NCI-H1417 treated with DMSO at 0.1 percent for 48 hours (cell line): ENCODE measurements around the gene CD36.
"Not testable (repeated sequence)": the region's sequence is repeated elsewhere in the genome, so short reads cannot be mapped to it uniquely, and the experiment has no call there.

Experiments
- DNase-seq: peaks from one replicate; lab custom pipeline; 2025; lab: John Stamatoyannopoulos, UW

CD36 gene

DNA sequence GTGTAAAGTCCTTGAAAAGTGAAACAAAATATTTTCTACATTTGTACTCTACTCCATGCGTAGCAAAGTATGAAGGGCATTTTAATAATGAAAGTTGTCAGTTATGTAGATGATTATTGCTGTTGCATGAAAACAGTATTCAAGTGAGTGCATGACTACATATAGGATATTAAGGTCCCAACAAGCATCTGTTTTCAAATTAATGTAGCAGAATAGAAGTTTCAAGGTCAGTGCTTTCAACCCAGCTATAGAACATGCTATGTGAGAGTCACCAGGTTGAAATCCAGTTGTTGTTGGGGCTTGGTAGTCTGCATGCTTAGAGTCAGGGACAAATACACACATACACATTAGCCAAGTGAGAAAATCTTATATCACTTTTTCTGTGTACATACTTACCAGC lies 14.8 kb downstream of the CD36 start:
- DNase-seq: no peak

DNA sequence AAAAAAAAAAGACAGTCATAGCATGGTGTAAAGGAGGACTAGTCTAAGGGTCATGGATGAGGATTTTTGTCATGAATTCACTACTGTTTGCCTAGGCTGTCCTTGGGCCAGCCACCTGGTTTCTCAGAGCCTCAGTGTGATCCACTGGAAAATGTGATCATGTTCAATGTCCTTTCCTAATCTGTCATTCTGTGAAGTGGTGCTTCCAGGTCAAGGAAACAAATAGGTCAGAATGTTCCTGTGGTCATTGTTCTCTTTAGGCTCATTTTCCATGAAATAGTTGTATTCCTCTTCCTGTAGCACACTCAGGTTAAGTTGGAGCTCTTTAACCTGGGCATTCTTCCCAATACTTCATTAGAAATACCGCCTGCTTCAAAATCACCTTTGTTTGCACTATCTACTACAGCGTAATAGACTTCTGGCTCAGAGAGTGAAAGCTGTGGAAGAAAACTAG lies 16.5 kb downstream of the CD36 start:
- no peak for DNase-seq

DNA sequence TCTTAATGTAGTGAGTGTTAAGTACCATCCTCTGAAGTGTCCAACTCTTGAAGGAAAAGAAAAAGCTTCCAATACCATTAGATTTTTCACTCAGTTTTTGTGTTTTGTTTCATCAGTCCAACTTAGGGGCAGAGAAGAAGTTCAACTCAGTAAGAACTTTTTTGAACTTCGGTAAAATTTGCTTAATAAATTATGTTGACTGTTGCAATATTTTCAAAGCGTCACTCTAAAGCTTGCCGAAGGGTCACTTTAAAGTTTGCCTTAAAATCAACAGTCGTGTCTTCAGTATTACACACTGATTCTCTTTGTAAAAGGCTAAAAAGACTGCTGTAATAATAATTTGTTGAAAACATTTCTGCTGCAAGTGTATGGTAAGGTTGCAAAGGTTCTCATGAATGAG lies 17.6 kb downstream of the CD36 start:
- DNase-seq: no peak

DNA sequence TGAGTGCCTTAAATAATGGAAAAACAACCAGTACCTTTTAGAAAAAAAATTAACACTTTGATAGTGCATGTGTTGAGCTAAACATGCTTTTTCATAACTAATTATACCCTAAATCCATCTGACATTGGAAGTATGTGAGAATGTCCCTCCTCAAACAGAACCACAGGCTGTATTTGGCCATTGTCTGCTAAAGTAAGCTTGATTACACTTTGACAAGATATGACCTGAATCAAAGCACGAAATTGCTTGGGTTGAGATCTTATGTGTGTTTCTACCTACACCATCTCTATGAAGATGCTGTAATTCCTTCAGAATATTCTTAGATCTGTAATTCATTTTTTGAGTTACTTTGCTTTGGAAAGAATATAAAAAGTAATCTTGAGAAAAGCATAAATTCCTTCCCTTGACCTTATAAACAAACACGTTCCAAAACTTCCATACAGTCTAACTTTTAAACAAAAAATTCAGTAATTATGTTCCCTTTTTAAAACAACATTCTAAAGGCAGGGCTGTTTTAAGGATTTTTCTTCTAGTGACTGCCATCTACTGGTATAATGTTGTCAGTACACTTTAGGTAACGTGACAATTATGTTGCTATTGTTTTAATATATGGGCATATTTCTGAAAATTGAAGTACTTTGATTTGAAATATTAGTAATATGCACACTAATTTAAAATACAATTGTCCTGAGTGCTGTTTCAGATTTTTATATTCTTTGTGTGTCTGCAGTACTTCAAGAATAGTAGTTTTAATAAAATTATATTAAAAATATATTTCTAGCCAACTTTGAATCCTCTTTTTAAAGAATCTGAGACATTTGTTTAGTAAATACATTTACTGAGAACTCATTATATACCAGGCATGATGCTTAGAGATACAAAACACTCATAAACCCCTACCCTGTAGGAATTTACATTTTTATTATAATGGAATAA lies 20.9 kb downstream of the CD36 start:
- peak; percentile 13 for DNase-seq

DNA sequence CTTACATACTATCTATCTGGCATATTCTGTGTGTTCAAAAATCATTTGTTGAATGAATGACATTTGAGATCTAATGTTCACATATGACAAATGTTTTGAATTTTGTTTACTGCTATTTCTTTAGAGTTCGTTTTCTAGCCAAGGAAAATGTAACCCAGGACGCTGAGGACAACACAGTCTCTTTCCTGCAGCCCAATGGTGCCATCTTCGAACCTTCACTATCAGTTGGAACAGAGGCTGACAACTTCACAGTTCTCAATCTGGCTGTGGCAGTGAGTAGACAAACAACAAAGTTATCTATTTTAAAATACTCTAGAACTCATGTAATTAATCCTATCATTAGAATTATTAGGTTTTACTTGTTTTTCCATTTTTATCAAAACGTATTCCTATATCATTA lies 22.5 kb downstream of the CD36 start:
- DNase-seq: no peak

DNA sequence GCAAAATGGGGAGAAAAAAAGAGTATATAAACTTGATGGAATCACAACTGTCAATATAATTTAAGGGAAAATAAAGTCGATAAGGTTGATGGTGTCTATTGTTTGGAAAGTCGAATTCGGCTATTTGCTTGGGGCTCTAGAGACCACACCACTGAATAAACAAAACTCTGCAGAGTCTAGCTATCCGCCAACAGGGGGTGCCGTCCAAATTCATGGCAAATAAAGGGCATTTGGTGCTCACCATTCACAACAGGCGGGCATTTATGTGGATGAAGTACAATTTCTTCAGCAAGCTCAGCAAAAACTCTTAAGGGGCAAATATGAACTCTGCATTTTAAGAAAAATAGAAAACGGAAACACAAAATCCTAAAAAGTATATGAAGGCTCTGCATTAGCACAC lies 23.3 kb downstream of the CD36 start:
- no peak for DNase-seq

DNA sequence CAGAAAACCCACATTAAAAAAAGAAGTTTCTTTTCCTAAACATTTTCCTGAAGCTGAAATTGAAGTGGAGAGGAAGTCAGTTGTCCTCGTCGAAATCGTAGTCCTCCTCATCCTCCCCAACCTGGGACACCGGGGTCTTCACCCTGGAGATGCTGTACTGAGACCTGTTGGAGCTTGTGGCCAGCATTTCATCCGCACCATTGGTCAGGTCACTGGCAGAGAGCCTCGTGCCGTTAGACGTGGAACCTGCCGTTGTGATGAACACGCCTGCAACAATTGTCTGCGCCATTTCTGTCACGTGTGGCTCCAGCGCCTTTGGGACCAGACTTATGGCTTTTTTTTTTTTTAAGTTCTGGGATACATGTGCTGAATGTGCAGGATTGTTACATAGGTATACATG lies 23.8 kb downstream of the CD36 start:
- DNase-seq: no peak

DNA sequence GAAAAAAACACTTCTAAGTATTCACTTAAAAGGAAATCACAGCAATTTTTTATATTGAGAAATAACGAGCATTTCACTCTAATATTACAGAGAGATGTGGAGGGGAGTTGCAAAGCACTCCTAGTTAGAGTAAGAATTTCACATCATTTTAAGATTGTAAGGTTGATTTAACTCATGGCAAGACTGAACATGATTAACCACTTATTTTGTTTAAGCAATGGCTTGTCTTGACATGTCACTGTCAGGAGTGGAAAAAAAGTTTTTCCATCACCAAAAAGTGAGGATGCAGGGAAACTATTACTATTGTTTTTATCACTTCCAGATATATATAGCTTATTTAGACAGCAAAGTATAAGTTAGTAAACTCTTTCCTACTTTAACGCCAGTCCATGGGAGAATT lies 27.1 kb downstream of the CD36 start:
- DNase-seq: no peak

DNA sequence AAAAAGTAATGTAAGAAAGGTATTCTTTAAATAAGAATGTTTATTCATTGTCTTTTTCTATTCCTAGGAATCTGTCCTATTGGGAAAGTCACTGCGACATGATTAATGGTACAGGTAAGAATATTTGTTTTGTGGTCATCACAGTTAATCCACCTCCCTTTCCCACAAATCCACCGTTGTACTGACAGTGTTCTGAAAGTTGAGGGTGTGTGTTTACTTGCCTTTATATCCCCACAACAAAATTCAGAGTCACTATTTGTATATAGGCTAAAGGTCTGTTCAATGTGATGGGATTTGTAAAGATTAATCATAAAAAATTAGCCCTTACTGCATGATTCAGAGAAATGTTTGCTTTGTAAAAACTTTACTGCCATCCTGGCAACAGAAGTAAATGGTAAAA lies 27.9 kb downstream of the CD36 start:
- DNase-seq: no peak

DNA sequence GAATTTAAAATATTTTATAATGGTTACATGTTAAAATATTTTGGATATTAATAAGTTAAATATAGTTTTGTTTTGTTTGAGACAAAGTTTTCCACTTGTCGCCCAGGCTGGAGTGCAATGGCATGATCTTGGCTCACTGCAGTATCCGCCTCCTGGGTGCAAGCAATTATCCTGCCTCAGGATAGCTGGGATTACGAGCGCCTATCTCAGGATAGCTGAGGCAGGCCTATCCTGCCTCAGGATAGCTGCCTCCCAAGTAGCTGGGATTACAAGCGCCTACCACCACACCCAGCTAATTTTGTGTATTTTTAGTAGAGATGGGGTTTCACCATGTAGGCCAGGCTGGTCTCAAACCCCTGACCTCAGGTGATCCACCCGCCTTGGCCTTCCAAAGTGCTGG lies 30.9 kb downstream of the CD36 start:
- DNase-seq: not testable (repeated sequence)

DNA sequence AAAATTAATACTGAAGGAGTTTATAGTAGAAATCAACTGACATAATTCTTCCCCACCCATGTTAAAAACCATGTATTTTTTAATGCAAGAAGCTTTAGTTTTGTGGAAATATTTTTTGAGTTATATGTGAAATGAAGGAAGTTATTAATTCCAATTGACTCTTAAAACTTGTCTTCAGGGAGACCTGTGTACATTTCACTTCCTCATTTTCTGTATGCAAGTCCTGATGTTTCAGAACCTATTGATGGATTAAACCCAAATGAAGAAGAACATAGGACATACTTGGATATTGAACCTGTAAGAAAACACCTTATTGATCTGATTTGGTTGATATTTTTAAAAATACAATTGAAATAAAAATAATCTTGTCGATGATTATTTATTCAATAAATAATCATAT lies 33.3 kb downstream of the CD36 start:
- DNase-seq: no peak

DNA sequence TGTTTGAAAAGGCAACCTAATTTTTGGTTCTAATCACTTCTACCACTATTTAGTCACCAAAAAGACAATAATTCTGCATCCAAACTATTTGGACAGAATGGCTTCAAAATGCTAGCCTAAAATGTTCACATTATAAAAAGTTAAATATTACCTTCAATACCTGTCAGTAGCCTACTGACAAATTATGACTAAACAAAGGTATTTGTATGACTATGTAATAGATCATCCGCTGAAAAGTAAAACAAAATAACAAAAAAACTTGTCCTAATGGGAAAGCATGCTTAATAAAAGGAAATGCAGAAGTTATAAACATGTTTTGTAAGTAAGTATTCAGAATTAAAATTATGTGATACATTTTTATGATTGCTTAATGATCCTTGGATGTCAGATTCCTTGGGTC lies 36.6 kb downstream of the CD36 start:
- no peak for DNase-seq

DNA sequence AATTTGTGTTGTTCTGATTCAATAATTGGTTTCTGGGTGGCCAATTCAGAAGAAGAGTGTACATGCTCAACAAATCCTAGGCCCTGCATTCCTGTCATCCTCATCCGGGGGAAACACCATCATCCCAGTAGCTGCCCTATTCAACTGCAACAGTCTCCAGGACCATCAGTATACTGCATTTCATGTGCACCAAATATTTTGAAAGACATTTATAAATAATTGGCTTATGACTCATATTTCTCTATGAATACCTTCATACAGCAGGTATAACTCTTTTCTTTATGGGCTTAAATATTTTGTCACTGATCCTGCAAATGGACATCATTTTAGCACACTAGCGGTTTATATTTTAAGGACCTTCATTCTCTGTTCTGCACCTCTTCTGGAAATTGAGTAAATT lies 38.0 kb downstream of the CD36 start:
- DNase-seq: no peak

DNA sequence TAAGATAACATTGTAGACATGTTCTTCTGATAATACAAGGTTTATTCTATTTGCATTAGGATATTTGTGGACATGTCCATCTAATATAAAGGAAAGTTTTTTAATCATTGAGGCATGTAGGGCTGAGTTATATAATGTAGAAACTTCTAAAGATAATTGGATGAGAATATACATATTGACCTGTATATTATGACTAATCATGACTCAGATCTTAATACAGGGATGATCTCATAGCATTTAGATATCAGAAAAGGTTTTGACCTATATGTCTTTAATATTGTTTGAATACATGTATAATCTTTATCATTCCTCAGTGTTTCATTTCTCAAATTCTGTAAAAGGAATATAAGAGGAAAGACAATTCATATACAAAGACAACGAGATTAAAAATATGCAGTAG lies 39.2 kb downstream of the CD36 start:
- no peak for DNase-seq

DNA sequence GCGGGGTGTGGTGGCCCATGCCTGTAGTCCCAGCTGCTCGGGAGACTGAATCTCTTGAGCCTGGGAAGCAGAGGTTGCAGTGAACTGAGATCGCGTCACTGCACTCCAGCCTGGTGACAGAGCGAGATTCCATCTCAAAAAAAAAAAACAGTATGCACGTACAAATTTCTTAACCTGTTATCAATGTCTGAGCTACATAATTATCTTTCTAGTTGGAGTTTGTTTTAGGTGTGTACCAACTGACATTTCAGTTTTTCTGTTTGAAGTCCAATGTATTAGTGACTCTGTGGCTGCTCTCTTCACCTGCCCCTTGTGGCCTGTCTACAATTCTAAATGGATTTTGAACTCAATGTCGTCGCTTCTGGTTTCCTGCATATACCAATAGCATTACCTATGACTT lies 40.3 kb downstream of the CD36 start:
- DNase-seq: no peak

DNA sequence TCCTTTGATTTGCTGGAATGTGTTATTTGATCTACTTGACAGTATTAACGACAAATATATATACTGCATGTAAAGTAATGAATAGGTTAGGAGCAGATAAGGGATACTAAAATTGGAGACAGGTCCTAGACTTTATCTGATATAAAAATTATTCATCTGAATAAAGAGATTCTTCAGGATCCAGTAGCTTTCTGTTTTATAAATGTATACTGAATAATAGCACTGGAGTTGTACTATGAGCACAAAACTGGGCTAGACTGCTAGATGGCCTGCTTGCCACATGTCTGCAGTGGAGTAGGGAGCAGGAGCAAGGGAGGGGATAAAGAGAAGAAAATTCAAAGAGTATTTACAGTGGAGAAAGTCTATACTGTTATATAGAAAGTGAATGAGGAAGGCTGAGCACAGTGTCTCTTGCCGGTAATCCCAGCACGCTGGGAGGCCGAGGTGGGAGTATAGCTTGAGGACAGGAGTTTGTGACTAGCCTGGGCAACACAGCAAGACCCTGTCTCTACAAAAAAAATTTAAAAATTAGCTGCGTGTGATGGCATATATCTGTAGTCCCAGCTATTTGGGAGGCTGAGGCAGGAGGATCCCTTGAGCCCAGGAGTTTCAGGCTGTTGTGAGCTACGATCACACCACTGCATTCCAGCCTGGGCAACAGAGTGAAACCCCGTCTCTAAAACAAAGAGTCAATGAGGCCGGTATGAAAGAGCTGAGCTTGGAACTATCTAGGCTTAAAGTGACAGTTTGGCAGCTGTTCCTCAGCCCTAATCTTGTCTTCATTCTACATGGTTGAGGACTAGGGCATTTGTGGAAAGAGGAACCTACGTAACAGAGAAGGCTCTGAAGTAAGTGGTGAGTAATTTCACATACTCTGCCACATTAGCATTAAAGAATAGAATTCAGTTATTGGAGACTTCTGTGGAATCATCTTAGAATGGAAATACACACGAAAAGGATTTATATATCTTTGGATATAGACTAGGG lies 41.8 kb downstream of the CD36 start:
- DNase-seq: no peak

DNA sequence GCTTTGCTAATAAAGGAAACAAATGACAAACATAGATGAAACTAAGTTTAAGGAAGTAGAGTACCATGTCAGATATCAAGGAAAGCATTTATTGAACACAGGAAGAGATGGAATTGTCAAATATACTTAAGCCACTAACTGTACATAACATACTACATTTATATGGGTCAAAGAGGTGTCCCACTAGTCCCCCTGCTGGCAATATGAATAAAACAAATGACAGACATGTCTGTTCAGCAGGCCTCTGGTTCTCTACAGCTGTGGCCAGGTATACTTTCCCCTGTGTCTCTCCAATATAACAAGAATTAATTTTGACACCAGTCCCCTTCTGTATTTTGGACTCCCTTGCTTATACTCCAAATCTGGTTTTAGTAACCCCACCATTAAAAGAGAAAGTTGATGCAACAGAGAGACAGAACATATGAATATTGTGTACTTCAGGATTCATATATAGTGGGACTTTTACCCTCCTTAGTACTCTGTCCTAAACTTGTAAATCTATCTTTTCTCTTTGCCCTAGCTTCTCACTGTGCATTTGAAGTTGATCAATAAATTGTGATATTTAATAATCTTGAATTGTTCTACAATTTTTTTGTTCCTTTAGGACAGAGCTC lies 42.9 kb downstream of the CD36 start:
- no peak for DNase-seq

DNA sequence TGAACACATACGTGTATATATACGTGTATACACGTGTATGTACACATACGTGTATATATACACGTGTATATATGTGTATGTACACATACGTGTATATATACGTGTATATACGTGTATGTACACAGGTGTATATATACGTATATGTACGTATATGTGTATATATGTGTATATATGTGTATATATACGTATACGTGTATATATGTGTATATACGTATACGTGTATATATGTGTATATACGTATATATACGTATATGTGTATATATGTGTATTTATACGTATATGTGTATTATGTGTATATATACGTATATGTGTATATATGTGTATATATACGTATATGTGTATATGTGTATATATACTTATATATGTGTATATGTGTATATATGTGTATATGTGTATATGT lies 44.3 kb downstream of the CD36 start:
- DNase-seq: no peak

DNA sequence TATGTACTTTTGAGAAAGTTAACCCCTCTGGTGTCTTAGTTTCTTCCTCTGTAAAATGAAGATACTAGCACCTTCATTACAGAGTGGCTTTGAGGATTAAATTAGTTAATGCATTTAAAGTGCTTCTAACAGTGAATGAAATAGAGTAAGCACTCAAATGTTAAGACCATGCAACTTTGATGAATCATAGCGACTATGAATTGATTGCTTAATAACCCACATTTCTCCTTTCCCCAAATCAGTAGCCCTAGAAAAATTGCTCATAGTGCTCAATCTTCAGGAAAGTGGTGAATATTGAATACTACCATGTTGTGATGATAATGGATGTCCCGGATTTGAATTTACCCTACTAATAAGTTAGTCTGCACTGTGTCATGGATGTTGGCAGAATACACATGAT lies 48.1 kb downstream of the CD36 start:
- DNase-seq: no peak

DNA sequence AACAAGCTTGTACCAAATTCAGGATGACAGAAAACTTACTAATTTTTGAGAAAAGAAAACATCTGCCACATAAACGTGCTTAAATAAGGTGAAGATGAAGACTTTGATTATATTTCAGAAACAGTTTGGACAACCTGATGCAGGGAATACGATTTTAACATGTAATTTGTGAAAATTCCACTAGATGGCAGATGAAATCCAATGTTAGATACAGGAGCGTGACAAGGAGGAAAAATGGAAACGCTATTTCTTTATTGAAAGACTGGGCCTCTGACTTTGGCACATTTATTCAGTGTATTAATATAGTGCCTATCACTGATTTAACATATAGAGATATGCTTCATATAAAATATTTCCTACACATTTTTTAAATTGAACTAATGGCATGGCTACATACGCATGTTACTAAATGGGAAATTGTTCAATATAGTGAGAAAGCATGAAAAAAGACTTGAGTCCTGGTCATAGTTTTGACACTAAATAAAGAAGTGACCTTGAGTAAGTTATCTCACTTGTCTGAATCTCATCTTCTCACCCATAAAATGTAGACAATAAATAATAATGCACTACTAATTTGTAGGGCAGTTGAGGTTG lies 60.7 kb downstream of the CD36 start:
- peak; percentile 16 for DNase-seq

DNA sequence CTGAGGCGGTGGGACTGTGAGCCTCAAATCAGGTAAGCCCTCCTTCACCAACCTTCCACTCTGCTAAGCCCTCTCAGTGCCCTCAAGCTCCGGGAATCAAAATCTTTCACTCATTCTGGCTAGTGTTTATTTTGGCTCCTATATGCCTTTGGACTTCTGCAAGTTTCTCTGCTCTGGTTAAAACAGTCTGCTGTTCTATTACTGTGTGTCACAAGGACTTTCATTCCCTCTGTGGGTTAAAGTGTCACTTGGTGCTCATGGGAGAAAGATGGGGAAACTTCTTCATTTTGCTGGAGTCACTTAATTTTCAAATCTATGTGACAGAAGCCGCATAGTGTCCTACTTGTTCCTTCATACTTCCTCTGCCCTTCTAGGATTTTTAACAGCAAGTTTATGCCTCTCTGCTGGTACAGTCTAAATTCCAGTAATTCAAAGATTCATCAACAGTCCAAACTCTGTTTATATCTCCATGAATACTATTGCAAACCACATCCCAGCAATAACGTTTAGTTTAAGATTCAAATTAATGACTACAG lies 61.3 kb downstream of the CD36 start:
- DNase-seq: no peak

DNA sequence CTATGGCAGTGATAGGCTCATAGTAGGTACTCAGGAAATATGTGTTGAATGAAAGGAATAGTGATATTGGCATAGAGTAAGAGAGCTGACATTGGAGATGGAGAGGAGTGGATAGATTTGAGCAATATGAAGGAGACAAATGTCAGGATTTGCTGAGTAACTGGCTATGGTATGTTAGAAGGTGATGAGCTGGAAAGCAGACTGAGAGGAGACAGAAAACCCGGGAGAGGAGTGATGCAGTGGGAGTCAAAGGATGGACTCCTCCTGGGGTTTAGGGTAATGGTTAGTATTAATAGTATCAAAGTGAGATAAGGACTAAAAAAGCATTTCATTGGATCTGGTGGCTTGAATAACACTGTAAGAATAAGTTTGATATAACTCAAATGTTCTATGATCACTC lies 64.8 kb downstream of the CD36 start:
- no peak for DNase-seq
